Right renal pelvis (tissue), 4 donors: Measurements from ENCODE around the gene TMOD2. TPM values are rescaled to one million over a fixed set of nuclear protein-coding genes. Genes with fewer than 3 reads are reported as not detected.

Experiments
- DNase-seq, 4 donors: peaks; one replicate each; pipeline ENCODE4 v3.0.0-alpha.2; 2013; ENCODE audit warnings: low read depth in 4 of 4, low spot score in 3 of 4, missing footprints in 1 of 4
- polyA plus RNA-seq, 4 donors: library from polyadenylated mRNA; unstranded; fragments of 120-200 nt; gene quantifications; one replicate each; pipeline ENCODE4 v1.2.1, GENCODE V29; 2013; ENCODE audit not compliant: insufficient read length in 4 of 4

TMOD2 gene
- polyA plus RNA-seq, 4 donors = 3.9 to 5.3 (median 4.7) TPM

DNA sequence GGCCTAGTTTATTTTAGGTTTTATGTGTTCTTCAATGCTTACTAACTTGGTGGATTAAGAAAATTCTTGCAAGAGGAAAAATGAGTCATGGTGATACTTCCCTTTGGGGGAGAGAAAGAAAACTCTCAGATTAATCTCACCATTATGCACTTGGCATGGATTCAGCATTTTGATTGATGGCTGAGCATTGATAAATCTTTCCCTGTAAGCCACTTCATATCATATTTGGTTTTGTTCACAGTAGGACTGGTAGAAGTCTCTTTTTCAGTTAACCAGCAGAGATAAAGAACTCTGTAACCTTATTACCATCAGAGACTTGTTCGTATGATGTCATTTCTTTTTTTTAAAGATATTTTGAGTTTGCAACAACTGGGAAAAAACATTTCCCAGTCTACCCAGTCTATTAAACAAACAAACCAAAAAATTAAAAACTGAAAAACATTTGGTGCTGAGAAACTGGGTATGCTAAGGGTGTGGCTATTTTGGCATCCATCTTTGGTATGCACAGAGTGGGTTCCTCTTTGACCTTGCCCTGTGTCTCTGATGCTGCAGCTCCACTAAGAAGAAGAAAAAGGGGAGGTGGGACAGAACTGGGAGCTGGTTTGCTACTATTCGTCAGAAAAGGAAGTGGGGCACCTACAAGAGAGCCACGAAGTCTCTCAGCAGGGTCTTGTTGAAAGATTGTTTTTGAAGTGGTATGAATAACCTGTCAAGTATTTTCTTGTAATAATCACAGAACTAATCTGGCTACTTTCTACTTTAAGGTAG, 95.2 kb downstream of the TMOD2 start:
- DNase-seq = no peak

DNA sequence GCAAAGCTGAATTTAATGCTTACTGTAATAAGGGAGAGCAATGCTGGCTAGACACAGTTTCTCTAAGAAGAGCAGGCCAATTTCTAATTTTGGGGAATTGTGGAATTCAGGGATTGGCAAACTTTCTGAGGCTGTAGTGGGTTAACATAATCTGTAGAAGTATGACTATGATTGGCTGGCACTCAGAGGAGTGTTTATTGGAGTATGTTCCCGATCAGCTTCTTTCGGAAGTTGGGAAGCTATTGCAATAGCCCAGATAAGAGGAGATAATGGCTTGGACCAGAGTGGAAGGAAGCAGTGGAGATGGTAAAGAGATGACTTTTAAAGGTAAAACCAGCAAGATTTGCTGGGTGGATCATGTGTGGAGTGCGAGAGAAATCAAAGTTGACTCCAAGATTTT, 97.4 kb downstream of the TMOD2 start:
- DNase-seq = no peak

DNA sequence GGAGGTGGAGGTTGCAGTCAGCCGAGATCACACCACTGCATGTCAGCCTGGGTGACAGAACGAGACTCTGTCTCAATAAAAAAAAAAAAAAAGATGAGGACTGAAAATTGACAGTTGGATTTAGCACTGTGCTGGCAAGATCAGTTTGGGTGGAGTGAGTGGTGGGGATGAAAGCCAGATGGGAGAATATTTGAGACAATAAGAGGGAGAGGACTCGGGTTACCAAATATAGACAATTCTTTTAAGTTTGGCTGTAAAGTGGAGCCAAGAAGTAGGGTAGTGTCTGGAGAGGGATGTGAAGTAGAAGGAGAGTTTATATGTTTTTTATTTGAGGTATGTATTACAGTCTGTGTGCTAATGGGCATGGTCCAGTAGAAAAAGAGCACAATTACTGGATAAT, 98.5 kb downstream of the TMOD2 start:
- DNase-seq = no peak

DNA sequence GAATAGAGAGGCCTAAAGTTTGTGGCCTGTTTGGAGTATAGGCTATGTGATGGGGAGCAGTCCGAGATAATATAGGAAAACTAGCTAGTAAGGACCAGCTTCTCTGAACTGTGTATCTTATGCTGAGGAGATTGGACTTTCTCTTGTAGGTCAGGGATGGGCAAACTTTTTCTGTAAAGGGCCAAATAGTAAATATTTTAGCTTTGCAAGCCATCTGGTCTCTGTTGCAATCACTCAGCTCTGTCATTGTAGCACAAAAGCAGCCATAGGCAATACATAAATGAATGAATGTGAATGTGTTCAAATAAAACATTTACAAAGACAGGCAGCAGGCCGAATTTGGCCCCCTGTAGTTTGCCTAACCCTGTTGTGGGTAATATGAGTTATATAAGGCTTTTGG, 102.6 kb downstream of the TMOD2 start:
- DNase-seq = no peak

DNA sequence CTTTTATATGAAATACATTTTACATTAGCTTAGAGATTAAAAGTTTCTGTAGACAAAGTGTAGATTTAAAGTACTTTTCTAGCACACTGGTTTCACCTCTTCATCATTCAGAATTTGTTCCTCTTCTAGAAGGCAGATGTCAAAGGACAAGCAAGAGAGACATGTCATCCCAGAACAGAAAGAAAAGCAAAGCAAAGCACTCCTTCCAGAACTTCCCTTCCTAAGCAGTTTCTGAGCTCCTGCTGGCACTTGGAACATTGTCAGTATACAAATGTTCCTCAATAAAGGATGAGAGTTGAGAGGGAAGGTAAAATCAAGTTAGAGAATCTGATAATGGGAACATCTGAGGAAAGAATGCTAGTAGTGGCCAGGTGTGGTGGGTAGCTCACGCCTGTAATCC, 104.2 kb downstream of the TMOD2 start:
- no peak for DNase-seq

DNA sequence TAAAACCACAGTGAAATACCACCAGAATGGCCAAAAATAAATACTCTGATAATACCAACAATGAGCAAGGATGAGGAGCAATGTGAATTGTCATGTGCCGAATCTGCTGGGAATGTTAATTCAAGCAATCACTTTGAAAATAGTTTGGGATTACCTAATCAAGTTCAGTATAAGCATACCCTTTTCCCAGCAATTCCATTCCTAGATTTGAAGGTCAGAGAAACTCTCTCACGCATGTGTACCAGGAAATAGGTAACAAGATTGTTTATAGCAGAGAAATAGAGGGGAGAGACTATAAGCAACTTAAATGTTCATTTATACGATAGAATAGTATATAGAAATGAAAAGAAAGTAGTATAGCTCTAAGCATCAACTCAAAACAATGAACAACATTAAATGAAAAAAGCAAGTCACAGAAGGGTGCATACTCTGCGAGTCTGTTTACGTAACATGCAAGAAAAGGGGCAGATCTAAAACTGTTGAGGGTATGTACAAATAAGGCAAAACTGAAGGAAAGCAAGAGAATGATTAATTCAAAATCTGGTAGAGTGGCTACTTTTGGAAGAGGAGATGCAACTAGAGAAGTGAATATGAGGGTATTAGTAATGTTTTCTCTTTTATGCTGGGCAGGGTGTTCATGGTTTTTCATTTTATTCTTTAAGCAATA, 105.5 kb downstream of the TMOD2 start:
- no peak for DNase-seq

DNA sequence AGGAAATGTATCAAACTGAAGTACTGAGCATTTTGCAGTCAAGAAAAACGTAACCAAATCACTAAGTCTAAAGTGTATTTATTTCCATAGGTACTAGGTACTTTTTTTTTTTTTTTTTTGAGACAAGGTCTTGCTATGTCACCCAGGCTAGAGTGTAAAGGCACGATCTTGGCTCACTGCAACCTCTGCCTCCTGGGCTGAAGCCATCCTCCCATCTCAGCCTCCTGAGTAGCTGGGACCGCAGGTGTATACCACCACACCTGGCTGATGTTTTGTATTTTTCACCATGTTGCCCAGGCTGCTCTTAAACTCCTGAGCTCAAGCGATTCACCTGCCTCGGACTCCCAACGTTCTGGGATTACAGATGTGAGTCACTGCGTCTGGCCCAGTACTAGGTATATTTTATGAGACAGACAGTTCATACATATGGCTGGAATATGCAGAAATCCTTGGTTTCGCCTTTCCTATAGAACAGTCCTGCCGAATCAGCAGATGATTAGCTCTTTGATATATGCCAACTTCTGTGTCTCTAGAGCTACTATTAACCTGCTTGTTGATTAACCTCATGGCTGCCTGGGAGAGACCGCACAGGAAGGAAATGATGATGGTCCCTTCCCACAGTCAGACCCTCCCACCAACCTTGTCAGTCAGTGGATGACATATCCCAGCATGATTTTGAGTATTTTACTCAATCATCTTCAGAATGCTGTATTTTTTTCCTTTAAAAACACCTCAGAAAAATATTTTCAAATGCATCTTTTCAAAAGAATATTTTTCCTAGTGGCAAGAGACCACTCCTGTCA, 110.4 kb downstream of the TMOD2 start:
- no peak for DNase-seq

DNA sequence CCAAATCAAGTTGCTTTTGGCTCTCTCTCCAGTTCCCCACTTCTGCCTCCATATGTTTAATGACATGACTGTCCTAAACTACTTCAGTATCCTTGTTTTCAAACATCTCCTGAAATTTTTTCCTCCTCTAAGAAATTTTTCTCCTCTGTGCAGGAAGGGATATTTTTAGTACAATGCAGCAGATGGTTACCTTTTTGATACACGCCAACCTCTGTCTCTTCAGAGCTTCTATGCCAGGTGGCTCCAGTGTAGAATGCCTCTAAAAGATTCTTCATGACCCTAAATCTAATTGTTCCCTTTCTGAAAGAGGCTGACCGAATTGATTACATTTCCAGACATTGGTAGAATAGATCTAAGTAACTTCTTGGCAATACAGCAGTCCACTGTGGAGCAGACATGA, 111.7 kb downstream of the TMOD2 start:
- no peak for DNase-seq

DNA sequence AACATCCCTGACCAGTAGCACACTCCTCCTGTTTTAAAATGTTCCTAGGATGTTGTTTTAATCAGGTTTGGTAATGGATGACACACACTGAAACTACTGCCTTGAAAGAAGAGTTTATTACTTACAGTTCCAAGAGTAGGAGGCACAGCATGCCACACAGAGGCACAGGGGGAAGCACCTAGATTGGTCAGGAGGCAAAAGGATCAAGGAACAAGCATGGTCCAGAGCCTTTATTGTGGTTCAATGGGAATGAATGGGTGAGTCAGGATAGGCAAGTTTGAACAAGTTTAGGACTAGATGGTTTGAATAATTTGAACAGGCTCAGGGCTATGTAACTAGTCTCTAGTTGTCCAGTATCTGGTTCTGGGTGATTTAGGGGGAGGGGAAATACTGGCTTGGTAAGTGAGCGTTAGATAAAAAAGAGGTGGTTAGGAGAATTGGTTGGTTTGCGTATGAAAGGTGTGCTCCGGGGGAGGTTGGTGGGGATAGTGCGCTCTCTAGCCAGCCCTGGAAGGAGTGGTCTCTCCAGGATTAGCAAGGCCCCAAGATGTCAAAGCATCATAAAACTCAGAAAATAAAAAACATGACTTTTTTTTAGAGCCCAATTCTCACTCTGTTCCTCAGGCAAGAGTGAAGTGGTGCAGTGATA, 113.1 kb downstream of the TMOD2 start:
- no peak for DNase-seq

DNA sequence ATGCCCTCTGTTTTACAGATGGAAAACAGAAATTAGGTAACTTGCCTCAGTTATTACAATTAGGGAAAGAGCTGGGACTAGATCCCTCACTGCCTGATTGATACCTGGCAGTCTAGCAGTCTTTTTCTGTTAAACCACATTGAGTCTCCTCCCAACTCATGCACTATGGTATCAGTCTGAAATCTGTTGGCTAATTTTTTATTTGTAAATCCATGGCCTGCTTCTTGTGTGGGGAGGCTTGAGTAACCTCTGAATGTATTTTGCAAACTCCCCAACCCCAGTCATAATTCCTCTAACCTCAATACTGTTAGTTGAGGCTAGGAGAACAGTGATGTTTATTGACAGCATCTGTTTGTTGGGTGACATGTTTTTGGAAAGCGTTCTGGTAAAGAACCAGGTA, 113.9 kb downstream of the TMOD2 start:
- no peak for DNase-seq

Other genes with a start within 250 kb of the TMOD2 start
- gene DMXL2, start 128.8 kb upstream of the TMOD2 start, polyA plus RNA-seq = 10 to 100 TPM; 47.1 to 67.5 (median 53.4) TPM
- under 1 TPM in 3 of 4 donors, not detected in 1; 0.17 to 0.39 (median 0.18) TPM for gene SCG3, start 70.1 kb upstream of the TMOD2 start, polyA plus RNA-seq
- 1 to 10 TPM; 4.8 to 7.8 (median 7.0) TPM for gene LYSMD2, start 13.9 kb upstream of the TMOD2 start, polyA plus RNA-seq
- gene TMOD3, start 78.1 kb downstream of the TMOD2 start, polyA plus RNA-seq = 10 to 100 TPM; 47.3 to 60.5 (median 54.0) TPM
- 10 to 100 TPM; 29.8 to 36.6 (median 35.3) TPM for gene LEO1, start 220.2 kb downstream of the TMOD2 start, polyA plus RNA-seq